RKO (cell line): ENCODE results near the gene PCNX4.

Source experiments
- DNase-seq: peaks from one replicate; pipeline ENCODE4 v3.0.0-alpha.2; 2016; ENCODE audit warnings: low spot score

Gene PCNX4

GRCh38 chr14:60206249-60206670 is 114.5 kb downstream of the PCNX4 start:
- DNase-seq, result no peak

- DNase-seq, result no peak
These were observed 115.3 kb downstream of the PCNX4 start for GRCh38 chr14:60206837-60207533.

- no peak for DNase-seq
These were observed 119.0 kb downstream of the PCNX4 start for GRCh38 chr14:60210703-60211102.

- DNase-seq, result no peak
These were observed 119.4 kb downstream of the PCNX4 start for GRCh38 chr14:60211153-60211552.

- no peak for DNase-seq
These were observed 121.0 kb downstream of the PCNX4 start for GRCh38 chr14:60212503-60213371.

- DNase-seq, result no peak
These were observed 122.3 kb downstream of the PCNX4 start for GRCh38 chr14:60214003-60214402.

- DNase-seq, result no peak
These were observed 122.8 kb downstream of the PCNX4 start for GRCh38 chr14:60214415-60215126.

- DNase-seq, result no peak
These were observed 123.4 kb downstream of the PCNX4 start for GRCh38 chr14:60215127-60215444.

GRCh38 chr14:60215520-60216420 is 124.0 kb downstream of the PCNX4 start:
- DNase-seq, result no peak

GRCh38 chr14:60217713-60218112 is 126.0 kb downstream of the PCNX4 start:
- DNase-seq, result no peak
